Tongue (tissue), 2 donors: ENCODE measurements around the gene TENM4. TPM values are rescaled to one million over a fixed set of nuclear protein-coding genes. Genes with fewer than 3 reads are reported as not detected.
"Not testable (repeated sequence)": the region's sequence is repeated elsewhere in the genome, so short reads cannot be mapped to it uniquely, and the experiment has no call there.

Experiments
- DNase-seq: peaks from one replicate; pipeline ENCODE4 v3.0.0-alpha.2; 2015
- total RNA-seq: library from RNA; depleted of rRNA; stranded (reverse); fragments of >200 nt; gene quantifications from one replicate; pipeline ENCODE4 v1.2.3, GENCODE V29; 2014

TENM4 gene
- total RNA-seq, 1 donor from 2014 or later, result 63.7 TPM

- DNase-seq, result no peak
These were observed 605.2 kb downstream of the TENM4 start for GRCh38 chr11:78835646-78836045.

- DNase-seq, result no peak
These were observed 605.9 kb downstream of the TENM4 start for GRCh38 chr11:78834886-78835285.

GRCh38 chr11:78833237-78833636 lies 607.6 kb downstream of the TENM4 start:
- no peak for DNase-seq

- DNase-seq, result no peak
These were observed 608.4 kb downstream of the TENM4 start for GRCh38 chr11:78832226-78832947.

GRCh38 chr11:78831571-78831970 lies 609.3 kb downstream of the TENM4 start:
- no peak for DNase-seq

- DNase-seq, result no peak
These were observed 610.5 kb downstream of the TENM4 start for GRCh38 chr11:78830277-78830819.

- no peak for DNase-seq
These were observed 611.7 kb downstream of the TENM4 start for GRCh38 chr11:78829146-78829545.

GRCh38 chr11:78828676-78829075 lies 612.2 kb downstream of the TENM4 start:
- DNase-seq, result no peak

GRCh38 chr11:78827291-78827690 lies 613.5 kb downstream of the TENM4 start:
- not testable (repeated sequence) for DNase-seq

GRCh38 chr11:78825591-78826020 lies 615.2 kb downstream of the TENM4 start:
- DNase-seq, result peak; percentile 33

- no peak for DNase-seq
These were observed 617.2 kb downstream of the TENM4 start for GRCh38 chr11:78823588-78823987.

- DNase-seq, result no peak
These were observed 617.9 kb downstream of the TENM4 start for GRCh38 chr11:78822931-78823423.

GRCh38 chr11:78821371-78822306 lies 619.2 kb downstream of the TENM4 start:
- DNase-seq, result no peak

- DNase-seq, result no peak
These were observed 620.1 kb downstream of the TENM4 start for GRCh38 chr11:78820741-78821140.

GRCh38 chr11:78818201-78818600 lies 622.6 kb downstream of the TENM4 start:
- DNase-seq, result no peak

GRCh38 chr11:78815831-78816230 lies 625.0 kb downstream of the TENM4 start:
- DNase-seq, result no peak

- no peak for DNase-seq
These were observed 628.1 kb downstream of the TENM4 start for GRCh38 chr11:78812513-78813293.

- DNase-seq, result no peak
These were observed 630.2 kb downstream of the TENM4 start for GRCh38 chr11:78810559-78811009.

- no peak for DNase-seq
These were observed 630.8 kb downstream of the TENM4 start for GRCh38 chr11:78809931-78810541.

- no peak for DNase-seq
These were observed 631.9 kb downstream of the TENM4 start for GRCh38 chr11:78808923-78809322.

GRCh38 chr11:78807351-78807750 lies 633.5 kb downstream of the TENM4 start:
- DNase-seq, result no peak
